Measurements from ENCODE around the gene CD248.
A peak's percentile ranks its signal among the peaks of the same experiment; 100 is the strongest.
"Not testable (repeated sequence)": the region's sequence is repeated elsewhere in the genome, so short reads cannot be mapped to it uniquely, and the experiment has no call there.

Gene CD248

GRCh38 chr11:66311965-66312548 is 4.8 kb downstream of the CD248 start:
- H3K27me3 ChIP-seq (ENCODE audit: control insufficient read depth, insufficient read depth, low read length), result no peaks in the 10 kb centered on the region
- TF ChIP-seq CTCF (IDR thresholded peaks at IDR 0.05), result peak; percentile 3
- no peaks in the 10 kb centered on the region for H3K4me1 ChIP-seq
- peak overlapping the region; percentile 84 for H2AFZ ChIP-seq
- H3K4me3 ChIP-seq (ENCODE audit: low read depth, low read length), result peak overlapping the region; percentile 57
- H3K9ac ChIP-seq, result no peak overlapping the region
- peak overlapping the region; percentile 87 for H3K4me2 ChIP-seq (ENCODE audit: low read length)
- no peaks in the 10 kb centered on the region for H3K9me3 ChIP-seq (ENCODE audit: control insufficient read depth, low read length)
- H3K27ac ChIP-seq, result peak overlapping the region; percentile 83
- no peaks in the 10 kb centered on the region for H3K36me3 ChIP-seq (ENCODE audit: control insufficient read depth, insufficient read depth, low read length)
- H3K79me2 ChIP-seq, result no peaks in the 10 kb centered on the region

GRCh38 chr11:66311470-66311964 is 5.3 kb downstream of the CD248 start:
- H3K9ac ChIP-seq, result no peak overlapping the region
- no peaks in the 10 kb centered on the region for H3K9me3 ChIP-seq (ENCODE audit: control insufficient read depth, low read length)
- no peaks in the 10 kb centered on the region for H3K27me3 ChIP-seq (ENCODE audit: control insufficient read depth, insufficient read depth, low read length)
- no peaks in the 10 kb centered on the region for H3K36me3 ChIP-seq (ENCODE audit: control insufficient read depth, insufficient read depth, low read length)
- H3K4me2 ChIP-seq (ENCODE audit: low read length), result peak overlapping the region; percentile 87
- peak overlapping the region; percentile 83 for H3K27ac ChIP-seq
- H3K4me3 ChIP-seq (ENCODE audit: low read depth, low read length), result peak overlapping the region; percentile 57
- peak overlapping the region; percentile 84 for H2AFZ ChIP-seq
- no peaks in the 10 kb centered on the region for H3K79me2 ChIP-seq
- no peaks in the 10 kb centered on the region for H3K4me1 ChIP-seq
- peak; percentile 81 for TF ChIP-seq CTCF (IDR thresholded peaks at IDR 0.05)

GRCh38 chr11:66310803-66311440 is 5.9 kb downstream of the CD248 start:
- not testable (repeated sequence) for H3K4me1 ChIP-seq; H3K9ac ChIP-seq; H3K9me3 ChIP-seq (ENCODE audit: control insufficient read depth, low read length); H2AFZ ChIP-seq; H3K4me2 ChIP-seq (ENCODE audit: low read length); H3K27me3 ChIP-seq (ENCODE audit: control insufficient read depth, insufficient read depth, low read length); H3K27ac ChIP-seq; H3K4me3 ChIP-seq (ENCODE audit: low read depth, low read length); H3K36me3 ChIP-seq (ENCODE audit: control insufficient read depth, insufficient read depth, low read length); H3K79me2 ChIP-seq

GRCh38 chr11:66310324-66310723 is 6.5 kb downstream of the CD248 start:
- no peaks in the 10 kb centered on the region for H3K27me3 ChIP-seq (ENCODE audit: control insufficient read depth, insufficient read depth, low read length)
- H3K79me2 ChIP-seq, result no peaks in the 10 kb centered on the region
- no peak overlapping the region for H3K27ac ChIP-seq
- H3K4me3 ChIP-seq (ENCODE audit: low read depth, low read length), result no peak overlapping the region
- H3K9me3 ChIP-seq (ENCODE audit: control insufficient read depth, low read length), result no peaks in the 10 kb centered on the region
- no peak overlapping the region for H2AFZ ChIP-seq
- TF ChIP-seq CTCF (IDR thresholded peaks at IDR 0.05), result no peak
- no peak overlapping the region for H3K4me2 ChIP-seq (ENCODE audit: low read length)
- H3K4me1 ChIP-seq, result no peaks in the 10 kb centered on the region
- H3K36me3 ChIP-seq (ENCODE audit: control insufficient read depth, insufficient read depth, low read length), result no peaks in the 10 kb centered on the region
- H3K9ac ChIP-seq, result no peak overlapping the region

GRCh38 chr11:66309475-66309874 is 7.4 kb downstream of the CD248 start:
- H3K27ac ChIP-seq, result no peak overlapping the region
- no peaks in the 10 kb centered on the region for H3K27me3 ChIP-seq (ENCODE audit: control insufficient read depth, insufficient read depth, low read length)
- H3K4me1 ChIP-seq, result no peaks in the 10 kb centered on the region
- H3K79me2 ChIP-seq, result no peaks in the 10 kb centered on the region
- no peak overlapping the region for H3K4me3 ChIP-seq (ENCODE audit: low read depth, low read length)
- no peak overlapping the region for H3K4me2 ChIP-seq (ENCODE audit: low read length)
- H3K9me3 ChIP-seq (ENCODE audit: control insufficient read depth, low read length), result no peaks in the 10 kb centered on the region
- H3K36me3 ChIP-seq (ENCODE audit: control insufficient read depth, insufficient read depth, low read length), result no peaks in the 10 kb centered on the region
- no peak overlapping the region for H2AFZ ChIP-seq
- TF ChIP-seq CTCF (IDR thresholded peaks at IDR 0.05), result no peak
- no peak overlapping the region for H3K9ac ChIP-seq
